H1 (cell line): ENCODE data around the gene B4GAT1. TPM values are rescaled to one million over a fixed set of nuclear protein-coding genes. Genes with fewer than 3 reads are reported as not detected.

Experiments
- CTCF ChIA-PET: fragments of 300-600 bp; sonication (Branson Sonifier 250); formaldehyde crosslinking; loops from one replicate; lab custom pipeline; 2021; ENCODE audit not compliant: partially characterized antibody; lab: Charles Lee
- POLR2A ChIA-PET: fragments of 300-600 bp; sonication (Branson Sonifier 250); formaldehyde crosslinking; loops from one replicate; lab custom pipeline; 2021; ENCODE audit warnings: inconsistent platforms; ENCODE audit not compliant: partially characterized antibody; lab: Charles Lee
- DNase-seq, 2 experiments: peaks; one replicate each; pipeline versions ENCODE4 v3.0.0 to v3.0.0-alpha.2; 2010 to 2022; ENCODE audit warnings: low spot score in 2 of 2, low read depth in 1 of 2, mixed read lengths in 1 of 2
- FAIRE-seq: peaks from 2 replicates; lab custom pipeline; 2011; peaks lifted over from hg19 to GRCh38; lab: Jason Lieb, UNC
- H2AFZ ChIP-seq: 2 replicates; pipeline ENCODE4 v1.8.1; 2012; ENCODE audit warnings: low read length, inconsistent platforms
- H2AK5ac ChIP-seq: 2 replicates; pipeline ENCODE4 v1.6.1; 2013; ENCODE audit warnings: low read depth, low read length
- H2BK120ac ChIP-seq: replicated peaks from 2 replicates; pipeline ENCODE3; 2013; ENCODE audit warnings: low read depth, low read length, inconsistent platforms
- H2BK12ac ChIP-seq: 2 replicates; pipeline ENCODE4 v1.6.1; 2013; ENCODE audit warnings: low read depth, low read length
- H2BK15ac ChIP-seq: 2 replicates; pipeline ENCODE4 v1.6.1; 2013; ENCODE audit warnings: low read length
- H2BK20ac ChIP-seq: 2 replicates; pipeline ENCODE4 v1.6.1; 2013; ENCODE audit warnings: low read length
- H2BK5ac ChIP-seq: 2 replicates; pipeline ENCODE4 v1.6.1; 2013; ENCODE audit warnings: low read depth, low read length
- H3K14ac ChIP-seq: 2 replicates; pipeline ENCODE4 v1.6.1; 2013; ENCODE audit warnings: inconsistent platforms; ENCODE audit not compliant: insufficient read length
- H3K18ac ChIP-seq: 2 replicates; pipeline ENCODE4 v1.6.1; 2013; ENCODE audit warnings: low read length; ENCODE audit errors: extremely low read depth
- H3K23ac ChIP-seq: 2 replicates; pipeline ENCODE4 v1.6.1; 2013; ENCODE audit warnings: inconsistent platforms; ENCODE audit not compliant: insufficient read length
- H3K23me2 ChIP-seq: 2 replicates; pipeline ENCODE4 v1.6.1; 2013; ENCODE audit warnings: low read depth, low read length
- H3K27ac ChIP-seq: 2 replicates; pipeline ENCODE4 v1.6.1; 2011; ENCODE audit warnings: low read depth, low read length, inconsistent platforms
- H3K27me3 ChIP-seq, 4 experiments: replicated peaks in 1 of 4; 1 replicate in 1 of 4; 2 replicates in 3 of 4; pipeline versions ENCODE4 v1.6.1 to v1.8.1; 2011 to 2013; ENCODE audit warnings: low read length in 3 of 4, mild to moderate bottlenecking in 3 of 4, inconsistent platforms in 2 of 4, mixed read lengths in 2 of 4, moderate library complexity in 1 of 4; ENCODE audit not compliant: control insufficient read depth in 3 of 4, insufficient read depth in 3 of 4; ENCODE audit errors: extremely low read depth in 1 of 4
- H3K36me3 ChIP-seq, 4 experiments: 2 replicates each; pipeline versions ENCODE4 v1.6.1 to v1.8.1; 2011 to 2013; ENCODE audit warnings: mild to moderate bottlenecking in 4 of 4, low read length in 3 of 4, moderate library complexity in 2 of 4, control low read depth in 1 of 4, inconsistent platforms in 1 of 4; ENCODE audit not compliant: insufficient read depth in 4 of 4, control insufficient read depth in 2 of 4
- H3K4ac ChIP-seq: replicated peaks from 2 replicates; pipeline ENCODE3; 2013; ENCODE audit warnings: low read length, low read depth, mixed read lengths, inconsistent platforms; ENCODE audit not compliant: insufficient read length
- H3K4me1 ChIP-seq, 4 experiments: replicated peaks in 1 of 4; 1 replicate in 1 of 4; 2 replicates in 3 of 4; pipeline versions ENCODE4 v1.6.1 to v1.8.1; 2011 to 2013; ENCODE audit warnings: low read length in 3 of 4, inconsistent platforms in 2 of 4, mixed read lengths in 1 of 4; ENCODE audit not compliant: insufficient read depth in 4 of 4, control insufficient read depth in 3 of 4
- H3K4me2 ChIP-seq, 2 experiments: 2 replicates each; pipeline versions ENCODE4 v1.6.1 to v1.8.1; 2011 to 2013; ENCODE audit warnings: low read depth in 2 of 2, low read length in 2 of 2, control low read depth in 1 of 2, inconsistent platforms in 1 of 2, mild to moderate bottlenecking in 1 of 2; ENCODE audit not compliant: insufficient read depth in 1 of 2
- H3K4me3 ChIP-seq, 4 experiments: fragments of 200-600, 300-600 bp in 1 of 4; sonication (generic), shearing (Covaris generic), sonication (Bioruptor Twin) in 1 of 4; 2 replicates each; pipeline versions ENCODE4 v1.5.1 to v1.8.1; 2011 to 2016; ENCODE audit warnings: low read length in 4 of 4, low read depth in 3 of 4, control low read depth in 2 of 4, inconsistent platforms in 2 of 4, mild to moderate bottlenecking in 2 of 4, mixed read lengths in 1 of 4, moderate library complexity in 1 of 4; ENCODE audit not compliant: insufficient read depth in 2 of 4; ENCODE audit errors: extremely low read depth in 1 of 4
- H3K56ac ChIP-seq: replicated peaks from 2 replicates; pipeline ENCODE3; 2013; ENCODE audit warnings: low read depth, mild to moderate bottlenecking, mixed read lengths, low read length, inconsistent platforms; ENCODE audit not compliant: insufficient read length
- H3K79me1 ChIP-seq: 2 replicates; pipeline ENCODE4 v1.6.1; 2013; ENCODE audit warnings: low read depth, low read length, control low read depth
- H3K79me2 ChIP-seq, 2 experiments: 2 replicates each; pipeline versions ENCODE4 v1.6.1 to v1.8.1; 2012 to 2013; ENCODE audit warnings: low read length in 2 of 2, mild to moderate bottlenecking in 2 of 2, inconsistent platforms in 1 of 2; ENCODE audit not compliant: insufficient read depth in 2 of 2, control insufficient read depth in 1 of 2
- H3K9ac ChIP-seq, 4 experiments: replicated peaks in 1 of 4; 1 replicate in 1 of 4; 2 replicates in 3 of 4; pipeline versions ENCODE4 v1.6.1 to v1.8.1; 2011 to 2013; ENCODE audit warnings: low read depth in 3 of 4, low read length in 3 of 4, control low read depth in 2 of 4, mild to moderate bottlenecking in 2 of 4, moderate library complexity in 2 of 4, inconsistent platforms in 1 of 4; ENCODE audit errors: extremely low read depth in 1 of 4
- H3K9me3 ChIP-seq, 2 experiments: 2 replicates each; pipeline versions ENCODE4 v1.6.1 to v1.8.1; 2012 to 2013; ENCODE audit warnings: mild to moderate bottlenecking in 2 of 2, moderate library complexity in 2 of 2, control low read depth in 1 of 2, inconsistent platforms in 1 of 2, low read depth in 1 of 2, low read length in 1 of 2, mixed read lengths in 1 of 2; ENCODE audit not compliant: insufficient read depth in 2 of 2
- H4K20me1 ChIP-seq, 2 experiments: replicated peaks in 1 of 2; 2 replicates each; pipeline versions ENCODE3 to v1.8.1; 2011 to 2013; ENCODE audit warnings: inconsistent platforms in 2 of 2, low read length in 2 of 2, mild to moderate bottlenecking in 1 of 2; ENCODE audit not compliant: insufficient read depth in 2 of 2, control insufficient read depth in 1 of 2
- H4K5ac ChIP-seq: 2 replicates; pipeline ENCODE4 v1.6.1; 2013; ENCODE audit warnings: low read length, low read depth, mixed read lengths, inconsistent platforms; ENCODE audit not compliant: insufficient read length
- H4K8ac ChIP-seq: 2 replicates; pipeline ENCODE4 v1.8.0; 2013; ENCODE audit warnings: mild to moderate bottlenecking, moderate library complexity, low read length, inconsistent platforms; ENCODE audit not compliant: insufficient read depth; ENCODE audit errors: extremely low read depth
- H4K91ac ChIP-seq: replicated peaks from 2 replicates; pipeline ENCODE3; 2013; ENCODE audit warnings: low read length, mixed read lengths, inconsistent platforms; ENCODE audit not compliant: insufficient read length
- ASH2L ChIP-seq: fragments of 200-600, 300-600 bp; sonication (generic); IDR thresholded peaks from one replicate; pipeline ENCODE4 v1.7.1; 2017; ENCODE audit warnings: low read length
- CREB1 ChIP-seq: IDR thresholded peaks from 2 replicates; pipeline ENCODE4 v1.6.1; 2012; ENCODE audit warnings: inconsistent platforms
- JUN ChIP-seq: IDR thresholded peaks from 2 replicates; pipeline ENCODE4 v1.6.1; 2011; ENCODE audit warnings: low read depth, mild to moderate bottlenecking, improper control_type of control experiment, low read length
- KDM1A ChIP-seq: fragments of 200-600, 300-600 bp; sonication (generic); IDR thresholded peaks from 2 replicates; pipeline ENCODE4 v1.7.1; 2016; ENCODE audit warnings: mild to moderate bottlenecking, low read length, borderline replicate concordance
- KDM5A ChIP-seq: fragments of 200-600 bp; IDR thresholded peaks from 2 replicates; pipeline ENCODE4 v1.7.1; 2012; ENCODE audit warnings: mild to moderate bottlenecking, low read length, inconsistent platforms, mixed read lengths
- POU5F1 ChIP-seq: IDR thresholded peaks from 2 replicates; pipeline ENCODE4 v1.6.1; 2011; ENCODE audit warnings: low read depth, mild to moderate bottlenecking, low read length, moderate library complexity
- RFX5 ChIP-seq: IDR thresholded peaks from 2 replicates; pipeline ENCODE4 v1.6.1; 2011; ENCODE audit warnings: low read depth, low read length, improper control_type of control experiment, borderline replicate concordance
- SIX5 ChIP-seq: IDR thresholded peaks from 2 replicates; pipeline ENCODE4 v1.6.1; 2011; ENCODE audit warnings: mild to moderate bottlenecking, low read depth, low read length
- SUZ12 ChIP-seq: fragments of 200-600 bp; sonication (generic); IDR thresholded peaks from 2 replicates; pipeline ENCODE4 v1.6.1; 2012; ENCODE audit warnings: mild to moderate bottlenecking, inconsistent platforms, low read length, moderate library complexity, mixed read lengths
- TAF7 ChIP-seq: optimal IDR thresholded peaks from 2 replicates; pipeline ENCODE3; 2011; ENCODE audit warnings: low read depth, mild to moderate bottlenecking, inconsistent platforms, low read length, moderate library complexity, borderline replicate concordance
- TCF12 ChIP-seq: IDR thresholded peaks from 2 replicates; pipeline ENCODE4 v1.6.1; 2011; ENCODE audit warnings: low read depth, mild to moderate bottlenecking, low read length
- YY1 ChIP-seq: IDR thresholded peaks from 2 replicates; pipeline ENCODE4 v1.6.1; 2011; ENCODE audit warnings: low read depth, mild to moderate bottlenecking, low read length
- WGBS, 2 experiments: shearing (Covaris generic) in 1 of 2; methylation state at CpG; one replicate each; pipeline versions ENCODE4 v1.1.6 to v1.1.7; 2013 to 2015; ENCODE audit warnings: low lambda C conversion rate in 2 of 2, mixed read lengths in 2 of 2, inconsistent platforms in 1 of 2, low coverage in 1 of 2, missing lambda C conversion rate in 1 of 2; ENCODE audit not compliant: insufficient replicate concordance in 2 of 2, insufficient coverage in 1 of 2, insufficient read length in 1 of 2; ENCODE audit errors: extremely low coverage in 1 of 2, missing lambda C conversion rate in 1 of 2; 5-methylcytosine and 5-hydroxymethylcytosine counted together
- polyA plus RNA-seq, 7 experiments: library from polyadenylated mRNA; depleted of rRNA in 3 of 7; stranded (reverse) in 5 of 7; unstranded in 2 of 7; fragments of >200 nt in 5 of 7; fragments of 200-250 nt in 2 of 7; gene quantifications; 1 replicate in 5 of 7; 2 replicates in 1 of 7; 4 replicates in 1 of 7; pipeline versions ENCODE4 v1.2.1 to v1.2.3, GENCODE V29; 2011 to 2013; ENCODE audit warnings: missing spikeins in 2 of 7, mixed read lengths in 2 of 7
- total RNA-seq: library from RNA; stranded (reverse); fragmentation: NEBNext Ultra II Directional; extraction: Animal tissue kit (Norgen Biotek cat#: 25700); gene quantifications from 2 replicates; pipeline ENCODE4 v1.2.1, GENCODE V29; 2021
- TF ChIP-seq, protein P1 (sequence below): IDR thresholded peaks from 2 replicates; pipeline ENCODE4 v1.6.1; 2012; ENCODE audit warnings: inconsistent platforms
- TF ChIP-seq, protein P2 (sequence below): IDR thresholded peaks from 2 replicates; pipeline ENCODE4 v1.6.1; 2011; ENCODE audit warnings: low read depth, mild to moderate bottlenecking, low read length; ENCODE audit not compliant: insufficient read depth

Gene B4GAT1
- total and polyA plus RNA-seq, 2 of the 8 experiments (the other 6 are each of a cell fraction or from before 2014, with no cell fraction given): 22.2 to 27.8 TPM

DNA sequence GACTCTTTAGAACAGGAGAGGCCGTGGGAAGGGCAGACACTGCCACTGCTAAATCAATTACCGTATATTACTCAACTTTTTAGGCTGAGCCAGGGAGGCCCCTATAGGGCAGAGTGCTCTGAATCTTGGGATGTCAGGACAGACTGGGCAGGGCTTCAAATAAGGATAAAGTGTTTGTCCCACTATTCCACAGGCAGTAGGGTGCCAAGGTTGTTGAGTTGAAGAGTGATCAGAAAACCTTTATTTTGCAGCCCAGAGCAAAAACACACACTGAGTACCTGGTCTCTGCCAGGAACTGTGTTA, 1.6 kb upstream of the B4GAT1 start:
- no peak for DNase-seq
- POLR2A ChIA-PET: interaction anchor here (0.9 to 28.7 kb wide), 6 partner anchors 8 to 51 kb away, joined by 3 to 487 read pairs (median 7); partner anchors contain the start of genes RIN1 and SLC29A2
- H2BK15ac ChIP-seq: no peak overlapping the region
- TF ChIP-seq JUN (no peak), SIX5 (no peak), POU5F1 (no peak), KDM5A (no peak), RFX5 (no peak), KDM1A (no peak), CREB1 (no peak), SUZ12 (no peak), YY1 (no peak), TCF12 (no peak), ASH2L (no peak), TAF7 (no peak)
- TF ChIP-seq, protein P1, sequence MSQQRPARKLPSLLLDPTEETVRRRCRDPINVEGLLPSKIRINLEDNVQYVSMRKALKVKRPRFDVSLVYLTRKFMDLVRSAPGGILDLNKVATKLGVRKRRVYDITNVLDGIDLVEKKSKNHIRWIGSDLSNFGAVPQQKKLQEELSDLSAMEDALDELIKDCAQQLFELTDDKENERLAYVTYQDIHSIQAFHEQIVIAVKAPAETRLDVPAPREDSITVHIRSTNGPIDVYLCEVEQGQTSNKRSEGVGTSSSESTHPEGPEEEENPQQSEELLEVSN: no peak
- TF ChIP-seq, protein P2, sequence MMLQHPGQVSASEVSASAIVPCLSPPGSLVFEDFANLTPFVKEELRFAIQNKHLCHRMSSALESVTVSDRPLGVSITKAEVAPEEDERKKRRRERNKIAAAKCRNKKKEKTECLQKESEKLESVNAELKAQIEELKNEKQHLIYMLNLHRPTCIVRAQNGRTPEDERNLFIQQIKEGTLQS: no peak

More for the DNA sequence above, 1.6 kb upstream of the B4GAT1 start:
- Histone ChIP-seq H2BK5ac (no peak overlapping the region), H3K27me3 (peaks cover 0 to 2% (median 0%) of the 10 kb centered on the region in 4 experiments; a peak in 3 of 7 replicates), H3K14ac (no peak overlapping the region), H3K4me2 (peak overlapping the region in 1 of 2 experiments; percentile 80; a peak in 1 of 4 replicates), H2BK12ac (no peak overlapping the region), H3K23ac (no peak overlapping the region), H3K4ac (no peak overlapping the region), H2BK120ac (no peak overlapping the region), H3K18ac (no peak overlapping the region), H4K20me1 (no peaks in the 10 kb centered on the region), H3K4me3 (no peak overlapping the region), H2AK5ac (no peak overlapping the region), H2BK20ac (no peak overlapping the region), H4K5ac (no peak overlapping the region), H3K36me3 (peaks cover 0 to 2% (median under 1%) of the 10 kb centered on the region in 4 experiments; a peak in 2 of 8 replicates), H3K56ac (no peak overlapping the region), H3K9me3 (no peaks in the 10 kb centered on the region), H3K23me2 (peaks cover 21% of the 10 kb centered on the region), H3K4me1 (peaks cover 0 to 15% (median 9%) of the 10 kb centered on the region in 4 experiments; a peak in 6 of 7 replicates), H3K79me1 (no peaks in the 10 kb centered on the region; the same call in 1 of the 2 replicates), H3K27ac (no peak overlapping the region), H3K79me2 (peaks cover 0 to 5% of the 10 kb centered on the region in 2 experiments; a peak in 2 of 4 replicates), H3K9ac (no peak overlapping the region), H2AFZ (no peak overlapping the region), H4K91ac (no peak overlapping the region), H4K8ac (no peak overlapping the region)
- CTCF ChIA-PET: interaction anchor here (1.3 to 3.2 kb wide), 3 partner anchors 14 to 37 kb away, joined by 3 to 27 read pairs (median 10); no protein-coding TSS in a partner anchor
- FAIRE-seq: no peak
- WGBS, 2 experiments: 93% methylated on average over 2 of the region's 2 CpGs; no CpG with 5 or more reads in 1 of the 2 experiments
